Measurements from ENCODE around the gene KRTAP5-11.
"Not testable (repeated sequence)": the region's sequence is repeated elsewhere in the genome, so short reads cannot be mapped to it uniquely, and the experiment has no call there.

KRTAP5-11 gene

GRCh38 chr11:71539971-71540370, 42.7 kb downstream of the KRTAP5-11 start:
- not testable (repeated sequence) for H3K9me3 ChIP-seq (ENCODE audit: control insufficient read depth in 2 of 2, low read length in 2 of 2); H3K27ac ChIP-seq (ENCODE audit: low read length); H3K4me1 ChIP-seq (ENCODE audit: control insufficient read depth, insufficient read depth, low read length); H3K4me3 ChIP-seq (ENCODE audit: low read length in 2 of 2); H3K9ac ChIP-seq (ENCODE audit: low read length in 2 of 2); H3K36me3 ChIP-seq (ENCODE audit: control insufficient read depth in 2 of 2, insufficient read depth in 2 of 2, low read length in 2 of 2); H3K27me3 ChIP-seq (ENCODE audit: control insufficient read depth in 1 of 2, insufficient read depth in 2 of 2, low read length in 2 of 2)

- H3K9me3 ChIP-seq (ENCODE audit: control insufficient read depth in 2 of 2, low read length in 2 of 2) = no peaks in the 10 kb centered on the region
- no peaks in the 10 kb centered on the region for H3K4me1 ChIP-seq (ENCODE audit: control insufficient read depth, insufficient read depth, low read length)
- H3K4me3 ChIP-seq (ENCODE audit: low read length in 2 of 2) = no peak overlapping the region
- no peak overlapping the region for H3K27ac ChIP-seq (ENCODE audit: low read length)
- no peak overlapping the region for H3K9ac ChIP-seq (ENCODE audit: low read length in 2 of 2)
- H3K36me3 ChIP-seq (ENCODE audit: control insufficient read depth in 2 of 2, insufficient read depth in 2 of 2, low read length in 2 of 2) = no peaks in the 10 kb centered on the region
- no peaks in the 10 kb centered on the region for H3K27me3 ChIP-seq (ENCODE audit: control insufficient read depth in 1 of 2, insufficient read depth in 2 of 2, low read length in 2 of 2)
Observed at GRCh38 chr11:71539017-71539416, 43.7 kb downstream of the KRTAP5-11 start.

GRCh38 chr11:71538666-71538990, 44.0 kb downstream of the KRTAP5-11 start:
- no peak overlapping the region for H3K4me3 ChIP-seq (ENCODE audit: low read length in 2 of 2)
- H3K4me1 ChIP-seq (ENCODE audit: control insufficient read depth, insufficient read depth, low read length) = no peaks in the 10 kb centered on the region
- no peaks in the 10 kb centered on the region for H3K27me3 ChIP-seq (ENCODE audit: control insufficient read depth in 1 of 2, insufficient read depth in 2 of 2, low read length in 2 of 2)
- H3K9me3 ChIP-seq (ENCODE audit: control insufficient read depth in 2 of 2, low read length in 2 of 2) = no peaks in the 10 kb centered on the region
- H3K36me3 ChIP-seq (ENCODE audit: control insufficient read depth in 2 of 2, insufficient read depth in 2 of 2, low read length in 2 of 2) = no peaks in the 10 kb centered on the region
- no peak overlapping the region for H3K9ac ChIP-seq (ENCODE audit: low read length in 2 of 2)
- no peak overlapping the region for H3K27ac ChIP-seq (ENCODE audit: low read length)

GRCh38 chr11:71537977-71538665, 44.6 kb downstream of the KRTAP5-11 start, which contains the start of gene KRTAP5-8:
KRTAP5-8 (plus strand) TSS chr11:71538025; CDS start chr11:71538056, 31 bp downstream.
- not testable (repeated sequence) for H3K4me3 ChIP-seq (ENCODE audit: low read length in 2 of 2); H3K27ac ChIP-seq (ENCODE audit: low read length); H3K9me3 ChIP-seq (ENCODE audit: control insufficient read depth in 2 of 2, low read length in 2 of 2); H3K9ac ChIP-seq (ENCODE audit: low read length in 2 of 2); H3K36me3 ChIP-seq (ENCODE audit: control insufficient read depth in 2 of 2, insufficient read depth in 2 of 2, low read length in 2 of 2); H3K27me3 ChIP-seq (ENCODE audit: control insufficient read depth in 1 of 2, insufficient read depth in 2 of 2, low read length in 2 of 2); H3K4me1 ChIP-seq (ENCODE audit: control insufficient read depth, insufficient read depth, low read length)

- H3K4me3 ChIP-seq (ENCODE audit: low read length in 2 of 2) = no peak overlapping the region
- H3K27me3 ChIP-seq (ENCODE audit: control insufficient read depth in 1 of 2, insufficient read depth in 2 of 2, low read length in 2 of 2) = no peaks in the 10 kb centered on the region
- no peaks in the 10 kb centered on the region for H3K4me1 ChIP-seq (ENCODE audit: control insufficient read depth, insufficient read depth, low read length)
- no peaks in the 10 kb centered on the region for H3K36me3 ChIP-seq (ENCODE audit: control insufficient read depth in 2 of 2, insufficient read depth in 2 of 2, low read length in 2 of 2)
- H3K27ac ChIP-seq (ENCODE audit: low read length) = no peak overlapping the region
- no peaks in the 10 kb centered on the region for H3K9me3 ChIP-seq (ENCODE audit: control insufficient read depth in 2 of 2, low read length in 2 of 2)
- H3K9ac ChIP-seq (ENCODE audit: low read length in 2 of 2) = no peak overlapping the region
Observed at GRCh38 chr11:71537537-71537936, 45.1 kb downstream of the KRTAP5-11 start.

- Histone ChIP-seq H3K4me1 (ENCODE audit: control insufficient read depth, insufficient read depth, low read length) (no peaks in the 10 kb centered on the region), H3K9me3 (ENCODE audit: control insufficient read depth in 2 of 2, low read length in 2 of 2) (no peaks in the 10 kb centered on the region), H3K36me3 (ENCODE audit: control insufficient read depth in 2 of 2, insufficient read depth in 2 of 2, low read length in 2 of 2) (no peaks in the 10 kb centered on the region), H3K9ac (ENCODE audit: low read length in 2 of 2) (no peak overlapping the region), H3K4me3 (ENCODE audit: low read length in 2 of 2) (no peak overlapping the region), H3K27me3 (ENCODE audit: control insufficient read depth in 1 of 2, insufficient read depth in 2 of 2, low read length in 2 of 2) (no peaks in the 10 kb centered on the region), H3K27ac (ENCODE audit: low read length) (no peak overlapping the region)
Observed at GRCh38 chr11:71535825-71536224, 46.9 kb downstream of the KRTAP5-11 start.

GRCh38 chr11:71534711-71535608, 47.7 kb downstream of the KRTAP5-11 start:
- not testable (repeated sequence) for H3K27ac ChIP-seq (ENCODE audit: low read length); H3K27me3 ChIP-seq (ENCODE audit: control insufficient read depth in 1 of 2, insufficient read depth in 2 of 2, low read length in 2 of 2); H3K9ac ChIP-seq (ENCODE audit: low read length in 2 of 2); H3K9me3 ChIP-seq (ENCODE audit: control insufficient read depth in 2 of 2, low read length in 2 of 2); H3K36me3 ChIP-seq (ENCODE audit: control insufficient read depth in 2 of 2, insufficient read depth in 2 of 2, low read length in 2 of 2); H3K4me3 ChIP-seq (ENCODE audit: low read length in 2 of 2); H3K4me1 ChIP-seq (ENCODE audit: control insufficient read depth, insufficient read depth, low read length)

- H3K27me3 ChIP-seq (ENCODE audit: control insufficient read depth in 1 of 2, insufficient read depth in 2 of 2, low read length in 2 of 2) = no peaks in the 10 kb centered on the region
- H3K36me3 ChIP-seq (ENCODE audit: control insufficient read depth in 2 of 2, insufficient read depth in 2 of 2, low read length in 2 of 2) = no peaks in the 10 kb centered on the region
- no peak overlapping the region for H3K9ac ChIP-seq (ENCODE audit: low read length in 2 of 2)
- no peak overlapping the region for H3K4me3 ChIP-seq (ENCODE audit: low read length in 2 of 2)
- H3K9me3 ChIP-seq (ENCODE audit: control insufficient read depth in 2 of 2, low read length in 2 of 2) = no peaks in the 10 kb centered on the region
- no peaks in the 10 kb centered on the region for H3K4me1 ChIP-seq (ENCODE audit: control insufficient read depth, insufficient read depth, low read length)
- H3K27ac ChIP-seq (ENCODE audit: low read length) = no peak overlapping the region
Observed at GRCh38 chr11:71532036-71532610, 50.6 kb downstream of the KRTAP5-11 start.
